ENCODE measurements around the gene MOB3B. TPM values are rescaled to one million over a fixed set of nuclear protein-coding genes. Genes with fewer than 3 reads are reported as not detected.

MOB3B gene
- total and polyA plus RNA-seq, 7 experiments from 2014 or later = 0.07 to 1.8 (median 0.72) TPM; not detected in 1

GRCh38 chr9:27471789-27472188 is 57.8 kb downstream of the MOB3B start:
- intact Hi-C loops (cut with micrococcal nuclease) = no loop called here
- no peaks in the 10 kb centered on the region for H3K36me3 ChIP-seq (ENCODE audit: control insufficient read depth in 2 of 3, insufficient read depth in 3 of 3, low read length in 3 of 3)
- Mint-ChIP-seq H3K4me3 (no peak overlapping the region), H3K9me3 (peaks cover 0 to 4% (median 0%) of the 10 kb centered on the region in 11 donors), H3K4me1 (peaks cover 0 to 10% (median 0%) of the 10 kb centered on the region in 7 donors), H3K27me3 (no peaks in the 10 kb centered on the region), H3K36me3 (peaks cover 0 to 18% (median 5%) of the 10 kb centered on the region in 5 donors), H3K27ac (no peak overlapping the region)
- no peak overlapping the region for H3K27ac ChIP-seq (ENCODE audit: low read depth, low read length)
- H3K4me1 ChIP-seq (ENCODE audit: control insufficient read depth in 2 of 2, insufficient read depth in 2 of 2, low read length in 2 of 2) = no peaks in the 10 kb centered on the region
- no peaks in the 10 kb centered on the region for H3K9me3 ChIP-seq (ENCODE audit: control insufficient read depth in 2 of 3, low read length in 3 of 3)
- DNase-seq = no peak
- H3K4me3 ChIP-seq (ENCODE audit: low read length) = no peak overlapping the region
- ChIA-PET POLR2A (no interaction called here), CTCF (no interaction called here)
- no peak for ATAC-seq
- H3K27me3 ChIP-seq (ENCODE audit: control insufficient read depth in 2 of 2, insufficient read depth in 2 of 2, low read length in 2 of 2) = no peaks in the 10 kb centered on the region

GRCh38 chr9:27471366-27471765 is 58.2 kb downstream of the MOB3B start:
- Mint-ChIP-seq H3K27ac (no peak overlapping the region), H3K4me3 (no peak overlapping the region), H3K36me3 (peaks cover 0 to 18% (median under 1%) of the 10 kb centered on the region in 5 donors), H3K4me1 (peaks cover 0 to 10% (median 0%) of the 10 kb centered on the region in 7 donors), H3K27me3 (no peaks in the 10 kb centered on the region), H3K9me3 (peaks cover 0 to 4% (median 0%) of the 10 kb centered on the region in 11 donors)
- intact Hi-C loops (cut with micrococcal nuclease) = no loop called here
- CTCF ChIA-PET = interaction anchor here (0.6 kb wide), 1 partner anchor 31 kb away, joined by 4 read pairs; no protein-coding TSS in a partner anchor
- DNase-seq = no peak
- Histone ChIP-seq H3K4me1 (ENCODE audit: control insufficient read depth in 2 of 2, insufficient read depth in 2 of 2, low read length in 2 of 2) (no peaks in the 10 kb centered on the region), H3K27me3 (ENCODE audit: control insufficient read depth in 2 of 2, insufficient read depth in 2 of 2, low read length in 2 of 2) (no peaks in the 10 kb centered on the region), H3K4me3 (ENCODE audit: low read length) (no peak overlapping the region), H3K36me3 (ENCODE audit: control insufficient read depth in 2 of 3, insufficient read depth in 3 of 3, low read length in 3 of 3) (no peaks in the 10 kb centered on the region), H3K9me3 (ENCODE audit: control insufficient read depth in 2 of 3, low read length in 3 of 3) (no peaks in the 10 kb centered on the region), H3K27ac (ENCODE audit: low read depth, low read length) (no peak overlapping the region)
- ATAC-seq = no peak
- POLR2A ChIA-PET = no interaction called here

GRCh38 chr9:27470291-27470856 is 59.2 kb downstream of the MOB3B start:
- no peaks in the 10 kb centered on the region for H3K9me3 ChIP-seq (ENCODE audit: control insufficient read depth in 2 of 3, low read length in 3 of 3)
- ChIA-PET CTCF (interaction anchor here (0.6 kb wide), 1 partner anchor 32 kb away, joined by 4 read pairs; no protein-coding TSS in a partner anchor), POLR2A (no interaction called here)
- H3K27me3 Mint-ChIP-seq = no peaks in the 10 kb centered on the region
- peaks cover 0 to 13% (median 0%) of the 10 kb centered on the region in 5 donors for H3K36me3 Mint-ChIP-seq
- ATAC-seq (no peak), DNase-seq (no peak)
- no peak overlapping the region for H3K4me3 ChIP-seq (ENCODE audit: low read length)
- no peak overlapping the region for H3K4me3 Mint-ChIP-seq
- H3K4me1 ChIP-seq (ENCODE audit: control insufficient read depth in 2 of 2, insufficient read depth in 2 of 2, low read length in 2 of 2) = no peaks in the 10 kb centered on the region
- no peak overlapping the region for H3K27ac ChIP-seq (ENCODE audit: low read depth, low read length)
- H3K9me3 Mint-ChIP-seq = peaks cover 0 to 5% (median 0%) of the 10 kb centered on the region in 11 donors
- H3K4me1 Mint-ChIP-seq = peaks cover 0 to 10% (median 0%) of the 10 kb centered on the region in 7 donors
- no peaks in the 10 kb centered on the region for H3K36me3 ChIP-seq (ENCODE audit: control insufficient read depth in 2 of 3, insufficient read depth in 3 of 3, low read length in 3 of 3)
- H3K27ac Mint-ChIP-seq = peak overlapping the region in 1 of 9 donors; percentile 32
- no peaks in the 10 kb centered on the region for H3K27me3 ChIP-seq (ENCODE audit: control insufficient read depth in 2 of 2, insufficient read depth in 2 of 2, low read length in 2 of 2)
- intact Hi-C loops (cut with micrococcal nuclease) = no loop called here

GRCh38 chr9:27469550-27469949 is 60.1 kb downstream of the MOB3B start:
- peaks cover 0 to 10% (median 0%) of the 10 kb centered on the region in 7 donors for H3K4me1 Mint-ChIP-seq
- intact Hi-C loops (cut with micrococcal nuclease) = no loop called here
- peaks cover 0 to 13% (median 0%) of the 10 kb centered on the region in 5 donors for H3K36me3 Mint-ChIP-seq
- Histone ChIP-seq H3K36me3 (ENCODE audit: control insufficient read depth in 2 of 3, insufficient read depth in 3 of 3, low read length in 3 of 3) (no peaks in the 10 kb centered on the region), H3K9me3 (ENCODE audit: control insufficient read depth in 2 of 3, low read length in 3 of 3) (no peaks in the 10 kb centered on the region), H3K4me1 (ENCODE audit: control insufficient read depth in 2 of 2, insufficient read depth in 2 of 2, low read length in 2 of 2) (no peaks in the 10 kb centered on the region), H3K27ac (ENCODE audit: low read depth, low read length) (no peak overlapping the region), H3K4me3 (ENCODE audit: low read length) (no peak overlapping the region), H3K27me3 (ENCODE audit: control insufficient read depth in 2 of 2, insufficient read depth in 2 of 2, low read length in 2 of 2) (no peaks in the 10 kb centered on the region)
- no peak overlapping the region for H3K27ac Mint-ChIP-seq
- ATAC-seq = no peak
- no peaks in the 10 kb centered on the region for H3K27me3 Mint-ChIP-seq
- POLR2A ChIA-PET = no interaction called here
- no peak for DNase-seq
- no peak overlapping the region for H3K4me3 Mint-ChIP-seq
- peaks cover 0 to 1% (median 0%) of the 10 kb centered on the region in 11 donors for H3K9me3 Mint-ChIP-seq
- CTCF ChIA-PET = no interaction called here

GRCh38 chr9:27468462-27469110 is 61.0 kb downstream of the MOB3B start:
- Histone ChIP-seq H3K4me1 (ENCODE audit: control insufficient read depth in 2 of 2, insufficient read depth in 2 of 2, low read length in 2 of 2) (no peaks in the 10 kb centered on the region), H3K27ac (ENCODE audit: low read depth, low read length) (no peak overlapping the region), H3K27me3 (ENCODE audit: control insufficient read depth in 2 of 2, insufficient read depth in 2 of 2, low read length in 2 of 2) (no peaks in the 10 kb centered on the region), H3K4me3 (ENCODE audit: low read length) (no peak overlapping the region), H3K36me3 (ENCODE audit: control insufficient read depth in 2 of 3, insufficient read depth in 3 of 3, low read length in 3 of 3) (no peaks in the 10 kb centered on the region), H3K9me3 (ENCODE audit: control insufficient read depth in 2 of 3, low read length in 3 of 3) (no peaks in the 10 kb centered on the region)
- Mint-ChIP-seq H3K4me3 (no peak overlapping the region), H3K27ac (no peak overlapping the region), H3K27me3 (no peaks in the 10 kb centered on the region), H3K4me1 (peaks cover 0 to 10% (median 0%) of the 10 kb centered on the region in 7 donors), H3K9me3 (peaks cover 0 to 1% (median 0%) of the 10 kb centered on the region in 11 donors), H3K36me3 (peaks cover 0 to 11% (median 0%) of the 10 kb centered on the region in 5 donors)
- no peak for DNase-seq
- POLR2A ChIA-PET = no interaction called here
- peak; percentile 14 for ATAC-seq
- intact Hi-C loops (cut with micrococcal nuclease) = no loop called here
- CTCF ChIA-PET = no interaction called here

GRCh38 chr9:27468000-27468399 is 61.6 kb downstream of the MOB3B start:
- H3K9me3 ChIP-seq (ENCODE audit: control insufficient read depth in 2 of 3, low read length in 3 of 3) = no peaks in the 10 kb centered on the region
- no peaks in the 10 kb centered on the region for H3K36me3 ChIP-seq (ENCODE audit: control insufficient read depth in 2 of 3, insufficient read depth in 3 of 3, low read length in 3 of 3)
- no peak overlapping the region for H3K27ac ChIP-seq (ENCODE audit: low read depth, low read length)
- intact Hi-C loops (cut with micrococcal nuclease) = no loop called here
- ATAC-seq (no peak), DNase-seq (no peak)
- CTCF ChIA-PET = no interaction called here
- Mint-ChIP-seq H3K27me3 (no peaks in the 10 kb centered on the region), H3K4me3 (no peak overlapping the region), H3K9me3 (peaks cover 0 to 1% (median 0%) of the 10 kb centered on the region in 11 donors), H3K4me1 (peaks cover 0 to 10% (median 0%) of the 10 kb centered on the region in 7 donors), H3K27ac (no peak overlapping the region), H3K36me3 (peaks cover 0 to 10% (median 0%) of the 10 kb centered on the region in 5 donors)
- H3K27me3 ChIP-seq (ENCODE audit: control insufficient read depth in 2 of 2, insufficient read depth in 2 of 2, low read length in 2 of 2) = no peaks in the 10 kb centered on the region
- POLR2A ChIA-PET = no interaction called here
- H3K4me3 ChIP-seq (ENCODE audit: low read length) = no peak overlapping the region
- no peaks in the 10 kb centered on the region for H3K4me1 ChIP-seq (ENCODE audit: control insufficient read depth in 2 of 2, insufficient read depth in 2 of 2, low read length in 2 of 2)

GRCh38 chr9:27467486-27467885 is 62.1 kb downstream of the MOB3B start:
- Mint-ChIP-seq H3K27me3 (no peaks in the 10 kb centered on the region), H3K4me1 (peaks cover 0 to 12% (median 0%) of the 10 kb centered on the region in 7 donors), H3K9me3 (peaks cover 0 to 1% (median 0%) of the 10 kb centered on the region in 11 donors), H3K4me3 (no peak overlapping the region), H3K27ac (no peak overlapping the region), H3K36me3 (peaks cover 0 to 10% (median 0%) of the 10 kb centered on the region in 5 donors)
- Histone ChIP-seq H3K9me3 (ENCODE audit: control insufficient read depth in 2 of 3, low read length in 3 of 3) (no peaks in the 10 kb centered on the region), H3K4me3 (ENCODE audit: low read length) (no peak overlapping the region), H3K4me1 (ENCODE audit: control insufficient read depth in 2 of 2, insufficient read depth in 2 of 2, low read length in 2 of 2) (no peaks in the 10 kb centered on the region), H3K36me3 (ENCODE audit: control insufficient read depth in 2 of 3, insufficient read depth in 3 of 3, low read length in 3 of 3) (no peaks in the 10 kb centered on the region), H3K27ac (ENCODE audit: low read depth, low read length) (no peak overlapping the region), H3K27me3 (ENCODE audit: control insufficient read depth in 2 of 2, insufficient read depth in 2 of 2, low read length in 2 of 2) (no peaks in the 10 kb centered on the region)
- DNase-seq (no peak), ATAC-seq (no peak)
- intact Hi-C loops (cut with micrococcal nuclease) = no loop called here
- ChIA-PET POLR2A (no interaction called here), CTCF (no interaction called here)
